Left kidney (tissue), 2 donors: ENCODE measurements around the gene SDK2. TPM values are rescaled to one million over a fixed set of nuclear protein-coding genes. Genes with fewer than 3 reads are reported as not detected.

Experiments
- DNase-seq: peaks from one replicate; pipeline ENCODE4 v3.0.0-alpha.2; 2013
- polyA plus RNA-seq: library from polyadenylated mRNA; unstranded; fragments of 120-200 nt; gene quantifications from one replicate; pipeline ENCODE4 v1.2.1, GENCODE V29; 2013; ENCODE audit not compliant: insufficient read length

The SDK2 gene
- polyA plus RNA-seq, 1 donor: 9.3 TPM

DNA sequence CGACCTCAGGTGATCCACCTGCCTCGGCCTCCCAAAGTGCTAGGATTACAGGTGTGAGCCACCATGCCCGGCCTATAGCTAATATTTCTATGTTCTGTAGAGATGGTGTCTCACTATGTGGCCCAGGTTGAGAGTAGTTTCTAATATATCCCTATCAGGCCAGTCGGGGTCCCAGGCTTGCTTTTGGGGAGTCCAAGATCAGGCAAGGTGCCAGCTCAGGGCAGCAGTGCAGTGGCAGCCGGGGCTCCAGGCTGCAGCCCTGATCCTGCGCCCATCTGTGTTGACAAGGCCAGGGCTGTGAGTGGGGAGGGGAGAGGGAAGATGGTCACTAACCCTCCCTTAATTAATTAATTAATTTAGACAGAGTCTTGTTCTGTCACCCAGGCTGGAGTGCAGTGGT, 254.8 kb downstream of the SDK2 start:
- no peak for DNase-seq

DNA sequence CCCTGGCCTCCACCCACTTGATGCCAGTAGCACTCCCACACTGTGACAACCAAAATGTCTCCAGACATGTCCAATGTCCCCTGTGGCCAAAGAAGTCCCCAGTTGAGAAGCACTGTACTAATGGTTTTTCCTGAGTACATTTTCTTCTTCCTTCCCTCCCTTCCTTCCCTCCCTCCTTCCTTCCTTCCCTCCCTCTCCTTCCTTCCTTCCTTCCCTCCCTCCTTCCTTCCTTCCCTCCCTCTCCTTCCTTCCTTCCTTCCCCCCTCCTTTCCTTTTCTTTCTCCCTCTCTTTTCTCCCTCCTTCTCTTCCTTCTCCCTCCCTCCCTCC, 255.7 kb downstream of the SDK2 start:
- no peak for DNase-seq

DNA sequence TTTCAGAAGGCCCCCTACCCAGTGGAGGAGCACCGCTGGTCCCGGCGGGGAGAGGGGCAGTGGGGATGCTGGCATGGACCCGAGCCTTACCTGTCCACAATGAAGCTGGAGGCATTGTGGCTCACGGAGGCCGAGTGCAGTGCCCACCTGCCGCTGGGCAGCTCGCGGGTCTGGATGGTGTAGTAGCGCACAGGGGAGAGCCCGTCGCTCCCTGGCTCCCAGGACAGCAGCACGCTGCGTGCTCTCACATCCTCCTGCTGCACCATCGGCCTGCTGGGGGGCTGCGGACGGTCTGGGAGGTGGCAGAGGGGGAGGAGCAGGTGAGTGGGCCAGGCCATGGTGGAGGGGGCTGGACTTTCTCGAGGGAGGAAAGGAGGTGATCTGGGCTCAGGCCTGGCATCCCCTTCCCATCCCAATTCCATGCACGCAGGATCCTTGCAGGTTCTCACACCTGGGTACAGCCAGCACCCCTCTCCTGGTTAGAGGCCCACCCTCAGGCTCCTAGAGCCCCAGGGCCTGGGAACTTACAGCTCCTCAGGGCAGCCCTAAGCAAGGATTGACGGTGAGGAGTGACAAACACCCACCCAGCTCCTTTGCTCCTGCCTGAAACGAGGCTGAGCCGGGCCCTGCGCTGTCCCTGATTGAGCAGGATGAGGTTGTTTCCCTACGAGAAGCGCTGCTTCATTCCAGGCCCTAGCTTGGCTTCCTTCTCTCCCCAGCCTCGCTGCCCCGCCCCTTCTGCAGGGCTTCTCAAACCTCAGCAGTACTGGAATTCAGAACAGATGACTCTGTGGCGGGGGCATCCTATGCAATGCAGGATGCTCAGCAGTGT, 256.3 kb downstream of the SDK2 start:
- no peak for DNase-seq

DNA sequence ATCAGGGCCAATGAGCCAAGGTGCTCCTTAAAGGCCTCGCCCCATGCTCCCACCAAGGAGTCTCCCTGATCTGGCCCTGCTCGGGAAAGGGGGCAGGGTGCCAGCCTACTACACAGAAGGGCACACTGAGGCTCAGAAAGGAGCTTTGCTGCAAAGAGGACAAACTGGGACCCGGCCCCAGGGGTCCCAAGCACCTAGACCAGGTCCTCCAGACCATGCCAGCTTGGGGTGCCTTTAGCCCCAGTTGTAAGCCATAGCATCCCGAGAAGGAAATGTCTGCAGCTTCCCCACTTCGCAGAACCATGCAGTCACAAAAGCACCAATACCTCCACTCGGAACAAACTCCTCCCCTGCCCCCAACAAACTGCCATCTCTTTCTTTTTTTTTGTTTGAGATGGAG, 257.7 kb downstream of the SDK2 start:
- DNase-seq: no peak

DNA sequence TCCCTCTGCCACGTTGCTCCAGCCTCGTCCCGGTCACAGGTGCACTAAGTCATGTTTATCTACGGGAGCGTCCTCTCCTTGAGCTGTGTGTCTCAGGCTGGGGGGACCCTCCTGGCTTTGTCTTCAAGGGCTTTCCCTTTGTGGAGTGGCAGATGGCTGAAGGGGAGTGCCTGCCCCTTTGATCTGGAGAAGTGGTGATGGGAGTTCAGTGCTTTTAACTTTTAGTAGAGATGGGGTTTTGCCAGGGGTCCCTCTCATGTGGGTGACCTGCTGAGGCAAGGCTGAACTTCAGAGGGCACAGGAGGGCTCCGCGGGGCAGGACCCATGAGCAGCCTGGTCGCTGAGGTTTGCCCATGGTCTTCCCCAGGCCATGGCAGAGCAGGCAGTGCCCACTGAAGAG, 259.3 kb downstream of the SDK2 start:
- DNase-seq: no peak

DNA sequence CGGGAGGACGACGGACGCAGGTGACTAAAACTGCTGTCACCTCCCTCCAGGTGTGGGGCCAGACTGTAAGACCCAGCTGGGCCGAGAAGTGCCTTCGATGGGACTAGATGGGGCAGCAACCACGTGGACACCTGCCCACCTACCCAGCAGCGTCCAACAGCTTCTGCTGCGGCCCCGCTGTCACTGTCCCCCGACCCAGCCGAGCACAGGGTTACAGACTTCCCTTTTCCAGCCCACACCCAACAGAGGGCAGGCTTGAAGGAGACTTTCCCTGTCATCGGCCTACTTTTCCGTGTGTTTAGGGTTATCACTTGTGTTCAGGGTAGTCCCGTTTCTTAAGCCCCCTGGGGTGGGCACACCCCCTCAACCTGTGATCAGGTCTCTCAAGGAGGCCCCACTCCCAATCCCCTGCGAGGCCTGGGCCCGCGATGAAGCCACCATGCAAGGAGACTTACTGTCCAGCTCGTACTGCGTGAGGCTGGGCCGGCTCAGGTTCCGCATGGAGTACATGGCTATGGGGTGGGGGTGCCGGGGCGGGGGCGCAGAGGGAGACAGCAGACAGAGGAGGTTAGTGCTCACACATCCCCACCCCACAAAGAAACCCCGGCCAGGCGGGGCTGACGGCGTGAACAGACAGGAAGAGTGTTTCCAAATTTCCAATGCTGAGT, 263.7 kb downstream of the SDK2 start:
- DNase-seq: no peak

DNA sequence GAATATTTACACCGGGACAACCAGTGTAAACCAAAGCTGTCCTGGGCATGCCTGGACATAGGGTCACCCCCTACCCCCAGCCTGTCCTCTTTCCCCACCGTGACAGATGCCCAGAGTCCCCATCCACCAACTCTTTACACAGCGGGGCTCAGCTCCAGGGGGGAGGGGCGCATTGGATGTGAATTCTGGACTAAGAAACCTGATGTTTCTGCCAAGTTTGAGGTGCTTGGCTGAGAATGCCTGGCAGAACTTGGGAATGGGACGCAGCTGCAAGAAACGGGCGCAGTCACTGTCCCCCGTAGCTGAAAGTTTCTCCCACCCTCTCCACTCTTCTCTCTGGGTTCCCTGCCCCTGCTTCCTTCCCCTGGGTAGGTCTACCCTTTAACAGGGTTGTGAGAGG, 264.4 kb downstream of the SDK2 start:
- no peak for DNase-seq

DNA sequence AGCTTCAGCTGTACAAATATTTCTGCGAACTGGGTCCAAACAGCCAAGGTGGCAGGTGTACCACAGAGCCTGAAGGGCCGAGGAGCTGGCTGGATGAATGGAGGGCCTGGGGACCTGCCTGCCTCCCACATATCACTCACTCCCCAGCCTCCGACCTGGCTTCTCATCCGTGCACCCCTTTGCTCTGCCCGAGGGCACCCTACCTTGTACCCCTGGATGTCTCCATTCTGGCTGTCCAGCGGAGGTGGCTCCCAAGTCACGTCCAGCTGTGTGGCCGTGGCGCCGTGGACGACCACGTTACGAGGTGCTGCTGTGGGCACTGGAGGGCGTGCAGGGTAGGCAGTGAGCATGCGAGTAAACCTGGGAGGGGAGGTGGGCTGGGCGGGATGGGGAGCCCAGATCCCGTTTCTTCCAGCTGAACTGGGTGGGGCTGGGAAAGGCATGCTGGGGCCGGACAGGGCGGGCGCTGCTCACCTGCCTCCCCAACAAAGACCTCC, 265.2 kb downstream of the SDK2 start:
- DNase-seq: no peak

DNA sequence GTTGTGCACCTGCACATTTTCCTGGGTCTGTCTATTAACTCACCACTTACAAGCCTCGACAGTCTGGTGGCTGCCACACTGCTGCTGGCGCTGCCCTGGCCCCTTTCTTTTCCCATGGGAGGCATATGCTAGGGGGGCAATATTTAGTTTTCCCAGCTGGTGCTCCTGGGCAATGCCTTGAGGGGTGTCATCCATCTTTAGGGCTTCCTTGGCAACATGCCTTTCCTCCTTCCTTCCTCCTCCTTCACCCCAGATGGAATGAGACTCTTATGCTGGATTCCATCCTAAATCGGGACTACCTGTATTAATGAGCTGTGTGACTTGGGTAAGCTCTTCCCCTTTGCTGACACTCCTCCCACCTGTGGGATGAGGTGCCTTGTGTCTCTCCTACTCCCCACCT, 267.6 kb downstream of the SDK2 start:
- DNase-seq: no peak

DNA sequence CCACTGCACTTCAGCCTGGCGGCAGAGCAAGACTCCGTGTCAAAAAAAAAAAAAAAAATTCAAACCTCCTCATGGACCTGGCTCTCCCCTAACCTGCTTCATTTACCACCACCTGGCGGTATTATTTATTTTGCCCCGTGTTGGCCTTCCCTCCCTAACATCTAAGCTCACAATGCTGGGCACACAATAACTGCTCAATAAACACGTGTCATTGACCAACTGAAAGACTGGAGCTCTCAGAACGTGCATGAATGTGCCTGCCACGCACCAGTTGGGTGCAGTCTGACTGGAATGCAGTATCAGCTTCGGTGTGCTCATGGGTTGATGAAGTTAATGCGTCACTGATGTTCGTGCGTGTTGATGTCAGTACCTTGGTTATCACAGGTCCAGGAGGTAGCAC, 268.1 kb downstream of the SDK2 start:
- DNase-seq: no peak

DNA sequence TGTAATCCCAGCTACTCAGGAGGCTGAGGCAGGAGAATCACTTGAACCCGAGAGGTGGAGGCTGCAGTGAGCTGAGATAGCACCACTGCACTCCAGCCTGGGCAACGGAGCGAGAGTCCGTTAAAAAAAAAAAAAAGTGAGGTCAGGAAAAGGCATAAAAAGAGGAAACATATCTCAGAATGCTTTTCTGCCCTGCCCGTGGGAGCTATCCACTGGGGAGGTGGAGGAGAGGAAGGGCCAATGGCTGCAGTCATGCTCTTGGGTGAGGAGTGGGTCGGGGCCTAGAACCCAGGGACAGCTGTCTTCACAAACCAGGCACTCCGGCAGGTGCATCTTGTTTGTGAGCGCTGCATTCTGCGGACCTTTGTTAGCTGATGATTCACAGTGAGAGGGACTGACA, 272.4 kb downstream of the SDK2 start:
- DNase-seq: no peak

DNA sequence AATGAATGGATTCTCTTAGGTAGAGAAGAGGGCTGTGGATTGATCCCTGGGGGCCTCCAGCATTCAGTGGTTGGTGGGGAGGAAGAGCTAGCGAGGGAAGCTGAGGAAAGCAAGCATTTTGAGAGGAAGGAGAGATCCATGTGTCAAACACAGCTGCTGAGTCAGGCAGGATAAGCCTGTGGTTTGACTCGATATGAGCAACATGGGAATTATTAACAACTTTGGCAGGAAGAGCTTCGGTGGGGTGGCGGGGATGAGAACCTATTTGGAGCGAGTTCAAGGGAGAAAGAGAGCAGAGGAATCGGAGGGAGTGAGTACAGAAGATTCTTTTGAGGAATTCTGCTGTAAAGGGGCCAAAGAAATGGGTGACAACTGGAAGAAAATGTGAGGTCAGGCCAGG, 273.0 kb downstream of the SDK2 start:
- no peak for DNase-seq

DNA sequence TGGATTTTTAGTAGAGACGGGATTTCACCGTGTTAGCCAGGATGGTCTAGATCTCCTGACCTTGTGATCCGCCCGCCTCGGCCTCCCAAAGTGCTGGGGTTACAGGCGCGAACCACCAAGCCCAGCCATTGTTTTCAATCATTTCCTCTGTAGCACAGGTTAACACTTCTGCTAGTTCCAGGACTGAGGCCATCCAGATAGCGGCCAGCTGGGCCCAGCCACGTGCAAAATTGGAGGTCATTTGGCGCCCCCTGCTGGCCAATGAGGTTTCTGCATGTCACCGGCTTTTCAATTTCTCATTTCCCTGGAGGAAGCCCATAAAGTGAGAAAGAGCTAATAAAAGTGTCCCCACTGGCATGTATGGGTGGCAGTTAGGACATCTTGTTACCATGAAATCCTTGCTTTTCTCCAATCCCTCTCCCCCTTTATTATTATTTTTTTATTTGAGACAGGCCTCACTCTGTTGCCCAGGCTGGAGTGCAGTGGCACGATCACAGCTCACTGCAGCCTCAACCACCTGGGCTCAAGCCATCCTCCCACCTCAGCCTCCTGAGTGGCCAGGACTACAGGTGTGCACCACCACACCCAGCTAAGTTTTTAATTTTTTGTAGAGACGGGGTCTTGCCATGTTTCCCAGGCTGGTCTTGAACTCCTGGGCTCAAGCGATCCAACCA, 274.3 kb downstream of the SDK2 start:
- DNase-seq: peak; percentile 80

DNA sequence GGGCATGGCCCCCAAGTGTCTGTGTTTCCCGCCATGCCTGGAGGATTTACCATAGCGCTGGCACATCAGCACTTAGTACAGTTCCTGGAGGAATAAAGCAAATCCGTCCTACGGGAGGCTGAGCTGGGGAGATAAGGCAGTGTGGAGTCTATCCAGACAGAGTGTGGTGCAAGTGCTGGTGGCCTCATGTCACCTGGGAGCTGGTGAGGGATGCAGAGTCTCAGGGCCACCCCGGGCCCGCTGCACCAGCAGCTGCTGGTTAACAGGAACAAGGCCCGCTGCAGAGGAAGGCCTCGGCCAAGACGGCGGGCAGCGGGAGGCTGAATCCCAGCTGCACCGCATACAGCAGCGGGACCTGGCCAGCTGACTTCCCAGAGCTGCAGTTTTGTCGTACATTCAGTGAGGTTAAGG, 275.1 kb downstream of the SDK2 start:
- no peak for DNase-seq

DNA sequence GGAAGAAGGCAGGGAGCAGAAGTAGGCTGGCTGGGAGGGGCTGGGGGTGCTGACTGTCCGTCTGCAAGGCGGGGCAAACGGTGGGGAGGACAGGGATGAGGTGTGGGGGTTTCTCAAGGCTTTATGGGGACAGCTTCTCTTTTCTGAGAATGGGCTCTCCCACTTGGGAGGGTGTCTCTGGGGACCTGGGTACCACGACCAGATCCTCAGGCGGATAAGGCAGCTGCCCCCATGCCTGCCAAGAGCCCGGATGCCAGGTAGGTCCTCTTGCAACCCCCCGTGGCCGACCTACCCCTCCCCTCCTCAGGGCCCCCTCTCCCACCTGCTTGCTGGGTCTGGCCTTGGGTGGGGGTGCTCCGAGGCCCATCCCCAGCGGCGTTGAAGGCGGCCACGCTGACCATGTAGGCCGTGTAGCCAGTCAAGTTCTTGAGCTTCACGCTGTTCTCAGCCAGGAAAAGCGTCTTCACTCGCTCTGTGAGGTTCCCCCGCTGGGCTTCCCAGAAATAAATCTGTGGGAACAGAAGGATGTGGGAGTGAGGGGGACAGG, 276.1 kb downstream of the SDK2 start:
- DNase-seq: no peak

DNA sequence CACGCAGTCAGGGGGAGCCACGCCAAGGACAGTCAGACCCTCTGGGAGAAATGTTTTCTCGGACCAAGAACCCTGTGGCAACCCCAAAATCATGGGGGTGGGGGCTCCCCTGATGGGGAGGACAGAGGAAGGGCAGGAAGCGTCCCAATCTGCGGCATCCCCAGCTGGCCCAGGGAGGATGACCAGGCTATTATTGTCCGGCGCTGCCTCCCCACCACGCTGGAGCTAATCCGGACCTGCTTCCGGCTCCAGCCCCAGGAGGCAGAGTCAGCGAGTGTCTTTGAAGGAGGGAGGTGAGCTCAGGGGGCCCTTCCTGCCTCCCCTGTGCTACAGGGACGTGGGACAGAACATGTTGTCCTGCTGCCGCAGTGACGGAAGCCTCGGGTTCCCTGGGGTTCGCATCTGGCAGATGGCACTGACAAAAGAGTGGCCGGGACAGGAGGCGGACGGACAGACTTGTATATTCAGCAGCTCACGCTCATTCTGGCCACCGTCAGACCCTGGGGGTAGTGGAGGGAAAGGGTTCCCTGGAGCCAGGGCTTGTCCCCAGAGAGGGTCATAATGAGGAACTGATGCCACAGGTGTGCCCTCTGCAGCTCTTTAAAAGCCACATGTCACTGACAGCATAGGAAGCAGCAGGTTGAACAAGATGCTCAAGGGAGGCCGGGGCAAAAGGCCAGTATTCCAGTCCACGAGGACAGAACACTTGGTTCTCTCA, 278.2 kb downstream of the SDK2 start:
- DNase-seq: no peak

DNA sequence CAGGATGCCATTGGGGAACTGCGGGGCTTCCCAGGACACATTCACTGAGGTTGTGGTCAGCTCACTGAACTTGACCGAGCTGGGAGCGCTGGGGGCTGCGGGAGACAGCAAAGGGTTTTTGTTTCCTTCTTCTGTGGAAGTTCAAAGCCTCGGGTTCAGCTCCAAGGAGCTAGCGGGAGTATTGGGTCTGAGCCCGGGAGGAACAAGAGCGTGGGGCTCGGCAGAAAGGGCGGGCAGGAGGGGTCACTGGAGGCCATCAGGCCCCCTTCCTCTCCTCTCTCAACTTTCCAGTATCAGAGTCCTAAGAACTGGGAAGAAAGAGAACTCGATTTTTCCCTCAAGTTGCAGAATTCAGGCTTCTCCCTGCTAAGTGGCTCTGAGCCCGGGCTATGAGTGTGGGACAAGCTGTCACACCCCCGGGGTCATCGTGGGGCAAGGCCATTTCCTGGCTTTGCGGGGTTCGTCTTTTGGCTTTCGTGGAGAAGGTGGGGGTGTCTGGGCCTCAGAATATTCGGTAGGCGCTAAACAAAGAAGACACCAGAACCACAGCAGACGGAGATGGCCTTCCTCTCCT, 278.9 kb downstream of the SDK2 start:
- no peak for DNase-seq

DNA sequence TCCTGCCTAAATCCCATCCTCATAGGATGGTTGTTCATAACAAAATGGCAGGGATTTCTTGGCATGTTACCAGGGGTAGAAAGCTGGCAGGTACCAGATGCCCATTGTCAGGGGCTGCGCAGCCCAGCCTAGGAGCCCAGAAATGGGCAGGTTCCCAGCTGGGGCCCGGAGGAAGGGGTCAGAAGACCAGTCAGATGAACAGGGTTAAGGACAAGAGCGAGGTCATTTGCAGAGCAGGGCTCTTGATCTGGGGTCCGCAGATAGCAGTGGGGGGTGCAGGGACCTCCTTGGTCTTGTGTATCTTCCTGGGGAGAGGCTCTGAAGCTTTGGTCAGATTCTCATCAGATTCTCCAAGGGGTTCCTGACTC, 280.1 kb downstream of the SDK2 start:
- DNase-seq: no peak

DNA sequence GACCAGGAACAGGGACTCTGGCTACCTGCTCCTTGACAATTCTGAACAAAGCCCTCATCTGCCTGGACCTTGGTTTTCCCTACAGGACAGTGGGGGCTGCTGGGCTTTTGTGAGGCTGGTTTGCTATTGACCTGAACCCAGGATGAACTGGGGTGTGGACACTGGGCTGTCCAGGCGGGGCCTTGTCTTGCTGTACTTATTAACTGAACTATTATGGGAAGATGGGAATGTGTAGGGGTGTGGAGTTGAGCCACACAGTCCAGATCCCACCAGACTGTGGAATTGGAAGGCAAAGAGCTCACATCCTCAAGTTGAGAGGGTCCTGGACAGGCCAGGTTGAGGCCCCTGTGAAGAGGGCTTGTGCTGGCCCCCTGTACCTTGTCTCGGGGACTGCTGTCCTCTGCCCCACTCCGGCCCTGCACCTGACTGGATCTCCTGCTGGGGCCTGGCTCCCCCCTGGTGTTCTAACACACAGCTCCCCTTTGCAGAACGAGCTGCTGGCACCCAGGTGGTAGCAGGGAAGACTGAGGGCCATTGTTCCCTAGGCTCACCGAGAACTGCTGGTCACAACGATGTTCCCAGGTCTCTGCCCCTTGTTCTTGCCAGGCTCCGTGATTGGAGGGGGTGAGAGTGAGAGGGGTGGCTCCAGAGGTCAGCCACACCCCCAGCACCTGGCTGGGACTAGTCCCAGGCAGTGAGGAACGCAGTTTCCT, 280.6 kb downstream of the SDK2 start:
- DNase-seq: no peak

DNA sequence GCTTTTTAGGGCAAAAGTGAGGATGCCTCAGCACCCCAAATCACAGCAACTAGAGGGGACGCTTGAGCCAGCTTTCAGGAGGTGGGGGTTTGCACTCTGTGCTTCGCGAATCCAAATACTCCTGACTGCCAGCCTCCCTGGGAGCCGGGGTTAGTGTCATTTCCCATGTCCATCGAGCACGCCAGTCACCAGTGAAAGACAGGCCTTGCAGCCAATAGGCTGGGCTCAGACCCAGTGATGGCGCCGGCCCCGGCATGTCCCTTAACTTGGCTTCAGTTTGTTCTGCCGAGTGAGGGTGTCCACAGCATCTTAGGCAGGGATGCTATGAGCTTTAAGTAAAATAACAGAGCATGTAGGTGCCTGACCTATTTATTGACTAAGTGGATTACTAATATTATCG, 281.5 kb downstream of the SDK2 start:
- DNase-seq: no peak
